Islet of Langerhans (tissue), 1 donor: ENCODE data around the gene SH3PXD2A.
"Not testable (repeated sequence)": the region's sequence is repeated elsewhere in the genome, so short reads cannot be mapped to it uniquely, and the experiment has no call there.

Experiments
- FAIRE-seq: peaks from one replicate; lab custom pipeline; 2011; peaks lifted over from hg19 to GRCh38; lab: Jason Lieb, UNC

Gene SH3PXD2A

DNA sequence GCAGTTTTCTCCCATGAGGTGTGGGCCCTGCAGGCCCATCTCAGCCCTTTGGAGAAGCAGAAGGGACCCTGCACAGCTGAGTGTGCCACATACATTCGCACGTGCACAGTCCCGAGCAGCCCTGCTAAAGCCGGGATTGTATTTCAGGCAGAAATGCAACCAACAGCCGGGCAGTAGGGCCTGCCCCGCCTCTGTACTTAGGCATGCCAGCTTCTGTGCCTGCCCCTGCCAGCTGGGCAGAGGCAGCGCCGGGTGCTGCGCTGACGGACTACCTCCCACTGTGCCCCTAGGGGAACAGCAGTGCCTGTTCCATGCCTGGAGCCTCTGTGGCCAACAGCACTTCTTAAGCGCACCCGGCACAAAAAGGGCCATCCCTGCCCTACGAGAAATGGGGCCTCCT is 191.6 kb downstream of the SH3PXD2A start:
- no peak for FAIRE-seq

DNA sequence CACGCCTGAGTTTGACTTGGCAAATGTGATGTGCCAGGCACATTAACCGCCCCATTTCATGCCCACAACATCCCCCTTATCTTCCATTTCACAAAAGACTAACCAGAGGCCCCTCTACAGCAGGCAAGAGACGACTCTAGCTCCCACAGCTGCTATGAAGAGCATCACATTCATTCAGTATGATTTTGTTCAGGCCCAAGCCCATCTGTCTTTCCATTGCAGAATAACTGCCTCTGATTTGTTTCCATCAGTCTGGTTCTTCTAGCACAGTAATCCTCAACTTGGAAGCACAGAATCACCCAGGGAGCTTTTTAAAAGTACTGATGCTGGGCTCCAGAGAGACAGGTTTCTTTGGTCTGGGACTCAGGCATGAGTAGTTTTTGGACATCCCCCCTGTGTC is 192.1 kb downstream of the SH3PXD2A start:
- FAIRE-seq: no peak

DNA sequence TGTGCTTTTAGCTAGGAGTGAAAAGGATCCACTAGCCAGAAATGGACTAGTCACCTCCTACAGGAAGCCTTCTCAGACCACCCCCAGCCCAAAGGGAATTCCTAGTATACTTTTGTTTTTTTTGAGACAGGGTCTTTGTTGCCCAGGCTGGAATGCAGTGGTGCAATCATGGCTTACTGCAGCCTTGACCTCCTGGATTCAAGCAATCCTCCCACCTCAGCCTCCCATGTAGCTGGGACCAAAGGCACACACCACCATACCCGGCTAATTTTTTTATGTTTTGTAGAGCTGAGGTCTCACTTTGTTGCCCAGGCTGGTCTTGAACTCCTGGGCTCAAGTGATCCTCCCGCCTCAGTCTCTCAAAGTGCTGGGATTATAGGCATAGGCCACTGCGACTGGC is 192.7 kb downstream of the SH3PXD2A start:
- not testable (repeated sequence) for FAIRE-seq

DNA sequence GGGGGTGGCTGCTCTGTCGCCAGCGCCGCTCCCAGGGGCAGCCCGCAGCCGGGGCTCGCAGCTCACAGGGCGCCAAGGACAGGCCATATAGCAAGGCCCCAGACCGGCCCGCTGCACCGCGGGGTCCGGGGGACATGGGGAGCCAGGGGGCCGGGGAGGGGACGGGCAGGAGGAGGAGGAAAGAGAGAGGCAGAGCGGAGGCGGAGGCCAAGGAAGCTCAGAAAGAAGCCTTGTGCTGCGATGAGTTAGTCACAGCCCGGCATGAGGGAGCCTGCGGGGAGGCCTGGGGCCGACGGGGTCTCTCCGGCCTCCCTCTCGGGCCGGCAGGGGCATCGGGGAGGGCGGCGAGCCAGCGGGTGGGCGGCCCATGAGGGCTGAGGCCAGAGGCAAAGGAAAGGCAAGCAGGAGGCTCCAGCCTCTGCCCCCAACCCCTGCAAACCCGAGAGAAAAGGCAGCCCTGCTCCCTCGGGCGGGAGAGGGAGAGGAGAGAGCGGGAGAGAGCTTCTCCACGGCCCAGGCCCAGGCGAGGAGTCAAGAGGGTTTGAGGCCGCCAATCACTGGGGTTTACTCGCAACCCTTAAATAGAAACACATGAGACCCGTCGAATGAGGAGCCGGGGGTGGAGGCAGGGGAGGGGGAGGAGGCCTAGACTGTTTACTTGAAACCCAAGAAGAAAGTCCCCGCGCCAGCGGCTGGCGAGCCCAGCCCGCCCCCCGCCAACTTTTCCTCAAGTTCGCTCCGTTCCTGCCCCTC is 194.0 kb downstream of the SH3PXD2A start:
- FAIRE-seq: no peak

DNA sequence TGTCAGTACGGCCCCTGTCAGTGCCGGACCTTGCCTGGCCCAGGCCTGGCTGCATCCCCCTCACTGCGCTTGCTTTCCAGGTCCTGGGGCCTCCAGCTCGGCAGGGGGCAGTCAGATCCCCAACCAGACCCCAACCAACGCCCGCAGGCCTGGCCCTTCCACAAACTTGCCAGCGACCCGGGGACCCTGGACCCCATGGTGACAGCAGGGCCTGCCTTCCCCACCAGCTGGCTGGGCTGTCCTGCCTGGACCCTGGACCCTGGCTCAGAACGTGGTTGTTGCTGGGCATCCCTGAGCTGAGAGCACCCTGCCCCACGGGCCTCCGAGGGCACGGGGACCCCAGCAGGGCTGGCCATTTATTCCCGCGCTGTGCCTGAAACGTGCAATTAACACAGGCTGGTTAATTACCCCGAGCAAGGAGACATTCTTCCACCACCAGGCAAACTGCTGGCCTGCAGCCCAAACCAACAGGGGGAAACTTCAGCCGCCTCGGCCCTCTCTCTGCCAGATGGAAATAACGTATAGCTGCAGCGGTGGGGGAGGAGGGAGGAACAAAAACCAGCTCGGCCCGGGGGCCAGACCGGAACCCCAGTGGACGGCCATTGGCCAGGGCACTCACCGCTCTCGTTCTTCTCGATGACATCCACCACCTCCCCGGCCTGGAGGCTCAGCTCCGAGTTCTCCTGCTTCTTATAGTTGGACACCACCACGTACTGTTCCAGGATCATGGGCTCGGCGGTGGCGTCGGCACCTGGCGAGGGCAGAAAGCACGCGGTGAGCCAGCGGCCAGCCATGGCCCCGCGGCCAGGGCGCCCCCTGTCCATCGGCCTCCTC is 194.8 kb downstream of the SH3PXD2A start:
- no peak for FAIRE-seq

DNA sequence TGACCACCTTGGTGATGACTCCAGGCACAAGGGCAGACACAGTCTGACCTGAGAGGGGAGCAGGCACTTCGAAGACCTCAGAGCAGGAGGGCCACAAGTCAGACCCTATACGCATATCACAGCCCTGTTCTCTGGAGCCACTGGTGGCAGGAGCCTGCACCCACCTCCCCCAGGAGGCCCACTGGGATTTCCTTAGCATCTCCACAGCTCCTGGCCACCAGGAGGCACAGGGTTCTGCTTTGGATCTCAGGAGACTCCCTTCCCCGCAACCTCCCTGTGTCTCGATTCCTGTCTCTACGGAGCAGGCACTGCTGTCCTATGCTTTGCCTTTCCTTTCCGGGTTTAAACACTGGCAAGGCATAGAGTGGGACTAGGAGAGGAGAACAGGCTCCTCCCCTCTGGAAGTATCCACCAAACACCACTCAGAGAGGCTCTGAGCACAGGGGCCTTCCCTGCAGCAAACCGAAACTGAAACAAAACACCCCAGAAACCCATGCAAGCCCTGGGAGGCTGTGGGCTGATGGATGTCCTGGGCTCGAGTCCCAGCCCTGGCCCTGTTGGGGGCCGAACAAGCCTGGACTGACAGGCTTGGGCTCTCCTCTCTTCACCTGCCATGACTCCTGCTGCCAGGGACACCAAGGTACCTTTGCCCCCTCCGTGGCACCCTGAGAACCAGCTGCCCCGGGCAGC is 195.6 kb downstream of the SH3PXD2A start:
- FAIRE-seq: peak; percentile 38

DNA sequence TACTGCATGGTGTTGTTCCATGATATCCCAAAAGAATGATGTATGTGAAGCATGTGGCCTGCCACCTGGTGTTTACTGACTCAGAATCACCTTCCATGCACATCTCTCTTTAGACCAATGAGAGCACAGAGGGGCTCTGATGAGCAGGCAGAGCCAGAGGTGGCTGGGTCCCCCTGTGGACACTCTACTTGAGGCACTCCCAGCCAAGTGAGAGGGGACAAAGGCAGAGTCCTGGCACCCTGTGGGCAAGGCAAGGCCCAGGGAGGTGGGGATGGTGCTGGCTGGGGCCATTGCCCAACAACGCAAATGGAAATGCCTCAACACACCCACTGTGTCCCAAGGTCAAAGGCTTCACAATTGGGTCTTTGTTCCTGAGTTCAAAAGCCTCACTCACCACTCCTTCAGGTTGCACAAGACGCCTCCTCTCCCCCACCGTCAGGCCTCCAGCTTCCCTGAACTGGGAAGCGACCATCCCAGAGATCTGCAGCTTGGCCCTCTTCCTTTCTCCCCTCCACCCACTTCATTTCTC is 197.3 kb downstream of the SH3PXD2A start:
- FAIRE-seq: no peak

DNA sequence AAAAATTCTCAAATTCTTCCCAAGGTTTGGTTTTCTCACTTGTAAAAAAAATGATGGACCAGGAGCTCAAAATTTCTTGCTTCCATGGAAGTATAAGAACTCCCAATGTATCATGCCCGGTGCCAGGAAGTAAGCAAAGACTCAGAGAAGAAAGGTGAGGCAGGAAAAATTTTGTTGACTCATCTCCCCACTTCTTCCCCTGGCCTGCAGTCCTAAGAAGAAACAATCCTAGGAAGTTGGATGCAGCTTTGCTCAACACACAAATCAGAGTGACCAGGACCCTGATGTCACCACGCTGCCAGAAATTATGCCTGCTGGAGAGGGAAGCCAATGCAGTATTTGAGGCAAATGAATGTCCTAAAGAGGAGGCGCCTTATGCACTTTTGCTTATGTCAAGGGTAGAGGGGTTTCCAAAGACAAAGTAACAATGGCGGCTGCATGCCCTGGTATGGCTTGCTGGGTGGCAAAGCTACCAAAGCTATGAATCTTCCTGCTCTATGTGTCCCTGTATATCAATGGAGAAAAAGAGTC is 198.2 kb downstream of the SH3PXD2A start:
- no peak for FAIRE-seq

DNA sequence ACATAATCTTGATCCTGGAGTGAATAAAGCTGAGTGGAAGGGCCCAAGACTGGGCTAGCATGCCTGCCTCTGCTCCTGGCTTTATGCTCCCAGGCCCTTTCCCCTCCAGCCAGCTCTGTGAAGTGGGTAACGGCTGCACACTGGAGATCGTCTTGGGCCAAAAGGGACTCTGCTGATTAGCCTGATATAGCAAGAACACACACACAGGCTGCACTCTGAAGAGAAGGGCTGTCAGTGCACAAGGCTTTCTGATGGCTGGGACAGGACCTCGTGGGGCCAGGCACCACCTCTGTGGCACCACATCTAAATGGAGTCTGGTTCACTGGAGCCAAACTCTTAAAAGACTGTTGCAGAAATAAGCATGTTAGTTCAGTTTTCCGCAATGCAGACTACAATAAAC is 200.5 kb downstream of the SH3PXD2A start:
- FAIRE-seq: no peak

DNA sequence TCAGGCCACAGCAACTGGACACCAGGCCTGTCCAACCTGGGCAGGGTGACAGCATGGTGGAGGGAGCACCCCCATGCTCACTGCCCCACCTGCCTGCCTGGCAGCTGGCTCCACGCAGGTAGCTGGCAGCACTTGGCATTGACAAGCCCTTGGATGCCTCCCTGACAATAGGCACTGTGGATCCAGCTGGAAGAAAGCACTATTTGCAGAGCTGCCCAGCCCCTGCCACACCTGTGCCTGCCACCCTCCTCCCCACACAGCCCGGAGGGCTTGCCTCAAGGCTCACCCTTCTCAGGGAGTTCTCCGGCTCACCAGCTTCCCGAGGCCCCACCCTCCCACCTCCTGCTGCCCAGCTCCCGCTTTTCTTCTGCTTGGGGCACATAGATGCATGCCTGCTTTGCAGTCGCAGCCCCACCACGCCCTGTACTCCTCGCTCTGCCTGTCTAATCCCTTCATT is 201.8 kb downstream of the SH3PXD2A start:
- FAIRE-seq: no peak

DNA sequence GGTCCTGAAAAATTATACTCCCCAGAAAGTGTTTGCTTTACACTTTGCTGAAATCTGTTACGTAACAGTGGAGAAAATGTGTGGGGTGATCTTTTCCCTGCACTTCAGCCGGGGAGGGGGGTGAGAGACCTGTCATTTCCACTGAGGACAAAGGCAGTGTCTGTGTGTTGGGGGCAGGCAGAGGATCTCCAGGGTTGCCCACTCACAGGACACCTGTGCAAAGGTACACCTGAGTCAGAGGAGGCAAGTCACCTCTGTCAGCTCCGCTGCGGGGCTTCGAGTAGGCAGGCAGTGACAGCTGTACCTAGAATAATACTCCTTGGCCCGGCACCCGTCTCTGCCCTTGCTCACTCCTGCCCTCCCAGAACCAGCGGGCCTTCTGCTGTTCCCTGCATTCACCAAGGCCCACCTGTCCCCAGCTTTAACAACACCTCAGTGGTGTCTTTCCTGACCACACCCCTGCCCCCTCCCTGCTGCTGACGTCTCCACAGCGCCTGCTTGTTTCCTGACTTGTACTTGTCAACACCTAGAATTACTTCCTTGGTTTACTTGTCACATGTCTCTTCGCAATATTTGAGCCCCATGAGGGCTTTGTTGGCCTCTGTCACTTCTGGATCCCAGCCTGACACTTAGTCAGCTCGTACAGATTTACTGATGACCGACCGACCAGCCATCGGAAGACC is 202.6 kb downstream of the SH3PXD2A start:
- no peak for FAIRE-seq

DNA sequence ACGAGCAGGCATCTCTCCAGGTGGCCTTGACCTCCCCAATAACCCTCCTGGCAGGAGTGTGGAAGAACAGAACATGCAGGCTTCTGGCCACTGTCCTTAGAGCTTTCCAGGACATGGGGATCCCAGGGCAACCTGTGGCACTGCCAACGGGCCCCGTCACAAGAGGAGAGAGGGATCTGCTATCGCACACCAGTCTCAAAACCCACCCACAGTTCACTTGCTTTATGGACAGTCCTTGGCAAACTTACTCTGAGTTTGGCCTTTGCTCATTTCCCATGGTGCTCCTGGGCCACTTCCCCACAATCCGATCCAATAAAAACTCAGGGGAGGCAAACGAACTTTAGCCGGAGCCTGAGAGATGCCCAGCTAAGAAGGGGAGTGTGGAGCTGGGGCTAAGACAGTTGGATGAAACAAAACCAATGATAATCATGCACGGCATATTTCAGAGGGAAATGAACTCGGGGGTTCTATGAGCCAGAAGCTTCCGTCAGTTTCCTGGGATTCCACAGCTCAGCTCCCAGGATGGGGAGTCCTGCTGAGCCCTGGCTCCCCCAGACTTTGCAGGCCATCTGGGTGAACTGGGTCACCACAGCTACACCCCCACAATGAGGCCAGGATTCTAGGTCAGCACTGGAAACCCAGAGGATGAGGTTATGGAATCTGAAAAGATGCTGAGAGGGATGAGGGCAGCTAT is 203.4 kb downstream of the SH3PXD2A start:
- FAIRE-seq: no peak

DNA sequence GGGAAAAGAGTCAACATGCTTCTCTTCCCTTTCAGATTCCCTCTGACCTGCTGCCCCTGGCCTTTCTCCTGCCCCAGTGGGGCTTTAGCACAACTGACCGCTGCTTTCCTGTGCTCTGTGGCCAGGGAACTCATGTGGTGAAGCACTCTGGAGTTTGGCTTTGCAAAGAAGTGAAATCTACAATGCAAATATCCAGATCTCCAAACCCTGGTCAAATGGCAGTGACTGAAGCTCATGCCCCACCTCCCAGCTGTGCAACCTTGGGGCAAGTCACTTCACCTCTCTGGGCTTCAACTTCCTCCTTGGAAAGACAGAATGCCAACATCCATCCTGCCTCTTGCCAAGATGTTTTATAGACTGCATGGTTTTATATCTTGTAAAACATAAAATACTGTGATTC is 204.0 kb downstream of the SH3PXD2A start:
- no peak for FAIRE-seq

DNA sequence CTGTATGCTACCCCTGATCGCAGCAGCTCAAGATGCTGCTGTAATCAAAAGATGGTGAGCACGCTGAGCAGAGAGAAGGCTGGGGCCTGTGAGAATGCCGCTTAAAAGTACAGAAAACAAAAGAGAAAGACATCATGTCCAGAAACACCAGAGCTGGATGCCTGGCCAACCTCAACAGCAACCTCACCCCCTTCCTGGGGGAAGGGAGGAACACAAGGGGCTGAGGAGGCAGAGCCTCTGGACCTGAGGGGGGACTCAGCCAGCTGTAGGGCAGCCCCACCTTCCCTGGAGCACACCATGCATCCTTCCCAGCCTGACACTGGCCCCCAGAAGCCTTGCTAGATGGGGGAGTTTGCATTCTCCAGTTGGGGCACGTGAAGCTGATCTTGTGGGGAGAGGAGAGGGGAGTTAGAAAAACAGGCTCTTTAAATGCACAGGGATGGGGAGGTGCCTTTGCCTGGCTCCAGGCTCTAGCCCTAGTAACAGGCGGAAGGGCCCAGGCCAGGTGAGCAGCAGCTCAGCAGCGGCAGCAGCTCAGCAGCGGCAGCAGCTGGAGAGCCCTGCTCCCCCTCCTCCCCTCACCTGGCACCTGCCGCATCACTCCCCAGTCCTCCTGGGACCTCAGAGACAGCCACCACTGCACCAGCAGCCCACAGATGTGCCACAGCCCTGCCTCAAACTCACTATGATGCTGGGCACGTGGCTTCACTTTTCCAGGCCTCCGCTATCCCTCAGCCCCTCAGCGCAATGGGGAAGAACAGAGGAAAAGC is 205.5 kb downstream of the SH3PXD2A start:
- no peak for FAIRE-seq

DNA sequence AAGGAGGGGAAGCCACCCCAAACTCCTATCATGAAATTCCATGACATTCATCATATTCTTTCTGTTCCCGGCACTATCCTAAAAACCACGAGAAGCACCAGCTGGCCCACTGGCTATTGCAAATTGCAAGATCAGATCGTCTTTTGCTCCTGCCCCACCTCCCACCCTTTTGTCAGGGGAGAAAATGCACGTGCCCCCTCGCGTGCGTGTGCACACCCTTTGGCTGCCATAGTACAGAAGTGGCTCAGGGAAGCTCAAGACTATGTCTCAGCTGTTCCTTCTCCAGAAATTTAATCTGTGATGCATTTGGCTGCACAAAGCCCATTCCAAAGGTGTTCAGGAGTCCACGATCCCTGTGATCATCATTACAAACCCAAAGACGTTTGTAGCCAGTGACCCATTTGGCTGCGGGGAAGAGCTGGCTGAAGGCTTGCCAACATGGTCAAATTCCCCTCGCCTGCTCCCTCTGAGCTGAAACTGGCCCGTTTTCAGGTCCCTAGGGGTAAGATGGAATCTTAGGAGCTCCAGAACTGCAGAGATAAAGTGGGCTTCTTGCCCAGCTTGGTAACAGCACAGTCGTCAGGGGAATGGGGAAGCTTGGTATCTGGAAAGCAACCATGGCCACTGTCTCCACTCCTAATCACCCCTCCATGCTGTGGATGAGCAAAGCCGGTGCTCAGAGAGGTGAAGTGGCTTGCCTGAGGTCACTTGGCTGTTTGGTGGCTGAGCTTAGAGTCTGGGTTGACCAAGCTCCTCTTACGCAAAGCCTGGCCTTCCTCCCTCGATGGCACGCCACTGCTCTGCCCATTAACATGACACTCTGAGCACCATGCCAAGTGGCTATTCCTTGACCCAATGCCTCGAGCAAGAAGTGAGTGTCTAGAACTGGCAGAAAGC is 206.5 kb downstream of the SH3PXD2A start:
- no peak for FAIRE-seq

DNA sequence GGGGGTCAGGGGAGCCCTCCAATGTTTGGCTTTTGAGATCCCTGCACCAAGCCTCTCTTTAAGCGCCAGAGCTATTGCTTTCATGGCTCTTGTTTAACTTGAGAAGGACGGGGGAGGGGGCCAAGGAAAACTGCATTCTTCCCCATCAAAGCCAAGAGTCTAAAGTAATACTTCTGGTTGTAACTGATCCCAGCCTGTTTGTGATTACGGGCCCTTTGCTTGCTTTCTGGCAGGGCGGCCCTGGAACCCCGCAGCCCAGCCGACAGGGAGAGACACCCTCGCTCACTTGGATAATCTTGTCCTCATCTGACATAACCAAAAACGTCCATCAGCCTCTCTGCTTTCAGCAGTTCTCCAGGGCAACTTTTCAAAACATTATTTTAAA is 207.1 kb downstream of the SH3PXD2A start:
- FAIRE-seq: no peak

DNA sequence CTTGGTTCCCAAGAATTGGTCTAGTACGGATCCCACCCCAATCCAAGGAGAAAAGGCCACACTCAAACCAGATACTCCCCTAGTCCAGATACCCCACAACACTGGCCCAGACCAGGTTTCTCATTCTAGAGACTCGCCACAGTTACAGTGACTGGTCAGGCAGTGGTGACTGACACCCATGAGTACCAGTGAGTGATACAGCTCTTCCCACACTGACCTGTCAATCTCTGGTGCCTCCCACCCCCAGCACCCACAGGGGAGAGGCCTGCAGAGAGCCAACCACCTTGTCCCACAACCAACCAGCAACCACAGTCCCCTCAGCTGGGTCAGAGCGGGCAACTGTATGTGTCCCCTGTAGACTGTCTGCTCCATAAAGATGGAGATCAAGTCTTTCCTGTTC is 209.1 kb downstream of the SH3PXD2A start:
- no peak for FAIRE-seq

DNA sequence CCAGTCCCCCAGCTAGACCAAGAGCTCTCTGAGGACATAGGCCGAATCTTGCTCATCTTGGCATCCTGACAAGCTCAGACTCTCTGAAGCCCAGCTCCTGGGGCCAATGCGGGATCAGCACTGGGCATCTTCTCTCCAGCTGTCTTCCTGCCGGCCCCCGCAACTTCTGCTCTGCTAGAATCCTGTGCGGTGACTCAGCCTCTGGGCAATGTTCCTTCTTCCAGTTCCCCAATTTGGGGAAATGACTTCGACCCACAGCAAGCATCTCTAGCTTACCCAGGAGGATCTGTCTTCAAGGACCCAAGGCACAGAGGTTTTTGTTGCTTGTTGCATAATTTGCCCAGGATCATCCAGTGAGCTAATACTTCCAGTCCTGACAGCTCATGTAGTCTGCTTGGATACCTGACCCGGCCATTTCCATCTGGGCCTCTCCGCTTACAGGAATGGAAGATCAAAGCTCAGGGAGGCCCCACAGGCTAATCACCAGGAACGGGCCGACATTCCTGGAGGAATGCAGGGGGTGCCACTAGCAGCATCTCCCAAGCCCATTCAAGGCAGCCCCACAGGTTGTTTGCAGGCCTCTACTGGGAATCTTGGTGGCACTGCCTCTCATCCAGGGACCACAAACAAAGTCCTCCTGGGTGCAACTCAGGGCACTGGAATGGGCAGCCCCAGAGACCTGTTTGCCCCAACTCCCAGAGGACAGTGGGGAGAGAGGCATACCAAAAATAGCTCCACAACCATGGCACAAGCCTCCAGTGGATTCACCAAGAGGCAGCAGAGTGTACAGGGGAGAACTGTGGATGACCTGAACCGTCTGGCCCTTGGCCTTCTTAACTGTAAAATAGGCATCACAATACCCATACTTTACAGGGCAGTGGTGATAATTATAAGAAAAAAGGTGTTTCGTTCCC is 210.0 kb downstream of the SH3PXD2A start:
- FAIRE-seq: no peak
